SU-DHL-6 (cell line): ENCODE results near the gene CLDN7.

Source experiments
- EZH2phosphoT487 ChIP-seq: fragments of 200-600 bp; sonication (generic), shearing (Covaris generic); conservative IDR thresholded peaks from 2 replicates; pipeline ENCODE4 v1.6.1; 2018; ENCODE audit warnings: mild to moderate bottlenecking, antibody characterized with exemption, low read length, moderate library complexity, mixed read lengths
- TF ChIP-seq, protein P1 (sequence below): fragments of 200-600 bp; sonication (generic); IDR thresholded peaks from one replicate; pipeline ENCODE4 v1.5.1; 2017; ENCODE audit warnings: antibody characterized with exemption, mild to moderate bottlenecking, low read length, moderate library complexity; ENCODE audit not compliant: insufficient read depth, poor library complexity, severe bottlenecking

DNA sequence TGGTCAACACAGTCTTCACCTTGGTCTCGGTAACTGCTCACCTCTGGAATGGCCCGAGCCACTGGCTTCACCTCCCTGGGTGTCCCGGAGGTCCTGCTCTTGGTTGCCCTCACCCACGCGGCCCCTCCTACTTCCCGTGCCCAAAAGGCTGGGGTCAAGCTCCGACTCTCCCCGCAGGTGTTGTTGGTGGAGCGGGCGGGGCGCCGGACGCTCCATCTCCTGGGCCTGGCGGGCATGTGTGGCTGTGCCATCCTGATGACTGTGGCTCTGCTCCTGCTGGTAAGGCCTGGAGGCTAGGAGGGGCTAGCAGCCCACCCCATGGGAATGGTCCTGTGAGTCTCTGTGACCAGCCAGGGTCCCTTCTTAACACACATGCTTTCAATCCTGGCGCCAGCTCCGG, 22.6 kb upstream of the CLDN7 start:
- TF ChIP-seq, protein P1, sequence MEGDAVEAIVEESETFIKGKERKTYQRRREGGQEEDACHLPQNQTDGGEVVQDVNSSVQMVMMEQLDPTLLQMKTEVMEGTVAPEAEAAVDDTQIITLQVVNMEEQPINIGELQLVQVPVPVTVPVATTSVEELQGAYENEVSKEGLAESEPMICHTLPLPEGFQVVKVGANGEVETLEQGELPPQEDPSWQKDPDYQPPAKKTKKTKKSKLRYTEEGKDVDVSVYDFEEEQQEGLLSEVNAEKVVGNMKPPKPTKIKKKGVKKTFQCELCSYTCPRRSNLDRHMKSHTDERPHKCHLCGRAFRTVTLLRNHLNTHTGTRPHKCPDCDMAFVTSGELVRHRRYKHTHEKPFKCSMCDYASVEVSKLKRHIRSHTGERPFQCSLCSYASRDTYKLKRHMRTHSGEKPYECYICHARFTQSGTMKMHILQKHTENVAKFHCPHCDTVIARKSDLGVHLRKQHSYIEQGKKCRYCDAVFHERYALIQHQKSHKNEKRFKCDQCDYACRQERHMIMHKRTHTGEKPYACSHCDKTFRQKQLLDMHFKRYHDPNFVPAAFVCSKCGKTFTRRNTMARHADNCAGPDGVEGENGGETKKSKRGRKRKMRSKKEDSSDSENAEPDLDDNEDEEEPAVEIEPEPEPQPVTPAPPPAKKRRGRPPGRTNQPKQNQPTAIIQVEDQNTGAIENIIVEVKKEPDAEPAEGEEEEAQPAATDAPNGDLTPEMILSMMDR, result no peak
- TF ChIP-seq EZH2phosphoT487, result no peak
